H9 (cell line): ENCODE data around the gene MPZ. TPM values are rescaled to one million over a fixed set of nuclear protein-coding genes. Genes with fewer than 3 reads are reported as not detected.

Source experiments
- DNase-seq: peaks from one replicate; pipeline ENCODE4 v3.0.0-alpha.2; 2017
- H2AFZ ChIP-seq: one replicate; pipeline ENCODE4 v1.6.1; 2013; ENCODE audit warnings: mild to moderate bottlenecking, low read length, control low read depth, moderate library complexity
- H2AK5ac ChIP-seq: 2 replicates; pipeline ENCODE4 v1.6.1; 2013; ENCODE audit warnings: low read length, control low read depth, mixed read lengths; ENCODE audit not compliant: insufficient read length
- H2BK120ac ChIP-seq: one replicate; pipeline ENCODE4 v1.6.1; 2013; ENCODE audit warnings: low read depth, mild to moderate bottlenecking, low read length, control low read depth, inconsistent platforms; ENCODE audit not compliant: poor library complexity, severe bottlenecking
- H2BK12ac ChIP-seq: 2 replicates; pipeline ENCODE4 v1.6.1; 2013; ENCODE audit warnings: low read length, control low read depth, mixed read lengths, low read depth; ENCODE audit not compliant: insufficient read length
- H2BK15ac ChIP-seq: 2 replicates; pipeline ENCODE4 v1.6.1; 2013; ENCODE audit warnings: low read depth, low read length, control low read depth
- H2BK20ac ChIP-seq: one replicate; pipeline ENCODE4 v1.6.1; 2013; ENCODE audit warnings: low read depth, mild to moderate bottlenecking, low read length, control low read depth, inconsistent platforms; ENCODE audit not compliant: poor library complexity, severe bottlenecking
- H2BK5ac ChIP-seq: 2 replicates; pipeline ENCODE4 v1.6.1; 2013; ENCODE audit warnings: low read length, control low read depth, mixed read lengths; ENCODE audit not compliant: insufficient read length
- H3K14ac ChIP-seq: 2 replicates; pipeline ENCODE4 v1.6.1; 2013; ENCODE audit warnings: low read length, control low read depth; ENCODE audit not compliant: insufficient read depth
- H3K18ac ChIP-seq: 2 replicates; pipeline ENCODE4 v1.6.1; 2013; ENCODE audit warnings: low read depth, mild to moderate bottlenecking, mixed read lengths, low read length, control low read depth; ENCODE audit not compliant: insufficient read length
- H3K23ac ChIP-seq: 2 replicates; pipeline ENCODE4 v1.6.1; 2013; ENCODE audit warnings: low read length, control low read depth, mixed read lengths, low read depth; ENCODE audit not compliant: insufficient read length
- H3K23me2 ChIP-seq: 2 replicates; pipeline ENCODE4 v1.6.1; 2013; ENCODE audit warnings: low read depth, mild to moderate bottlenecking, mixed read lengths, low read length, control low read depth; ENCODE audit not compliant: insufficient read length, poor library complexity, severe bottlenecking
- H3K27ac ChIP-seq: 2 replicates; pipeline ENCODE4 v1.5.1; 2013; ENCODE audit warnings: low read length, control low read depth, mixed read lengths, low read depth; ENCODE audit not compliant: insufficient read length
- H3K27me3 ChIP-seq: 2 replicates; pipeline ENCODE4 v1.6.1; 2013; ENCODE audit warnings: low read length, control low read depth, inconsistent platforms; ENCODE audit not compliant: insufficient read depth
- H3K4ac ChIP-seq: 2 replicates; pipeline ENCODE4 v1.6.1; 2013; ENCODE audit warnings: low read depth, mild to moderate bottlenecking, control low read depth, inconsistent platforms, low read length, moderate library complexity
- H3K4me1 ChIP-seq: 2 replicates; pipeline ENCODE4 v1.6.1; 2013; ENCODE audit warnings: low read length, control low read depth, inconsistent platforms; ENCODE audit not compliant: insufficient read depth
- H3K4me2 ChIP-seq: 2 replicates; pipeline ENCODE4 v1.6.1; 2013; ENCODE audit warnings: low read length, control low read depth, mixed read lengths; ENCODE audit not compliant: insufficient read length, insufficient read depth
- H3K56ac ChIP-seq: 2 replicates; pipeline ENCODE4 v1.6.1; 2013; ENCODE audit warnings: low read depth, mild to moderate bottlenecking, mixed read lengths, low read length, control low read depth; ENCODE audit not compliant: insufficient read length
- H3K79me1 ChIP-seq: 2 replicates; pipeline ENCODE4 v1.6.1; 2013; ENCODE audit warnings: low read depth, mild to moderate bottlenecking, moderate library complexity, low read length, control low read depth, inconsistent platforms; ENCODE audit not compliant: insufficient read depth, poor library complexity, severe bottlenecking
- H3K79me2 ChIP-seq: 2 replicates; pipeline ENCODE4 v1.6.1; 2013; ENCODE audit warnings: low read length, control low read depth, inconsistent platforms; ENCODE audit not compliant: insufficient read depth
- H3K9ac ChIP-seq: 2 replicates; pipeline ENCODE4 v1.6.1; 2013; ENCODE audit warnings: low read length, control low read depth, mixed read lengths; ENCODE audit not compliant: insufficient read length; ENCODE audit errors: extremely low read depth
- H3K9me3 ChIP-seq: one replicate; pipeline ENCODE4 v1.6.1; 2013; ENCODE audit warnings: low read depth, low read length, inconsistent platforms; ENCODE audit not compliant: control insufficient read depth
- H3T11ph ChIP-seq: one replicate; pipeline ENCODE4 v1.6.1; 2013; ENCODE audit warnings: mild to moderate bottlenecking, low read length, control low read depth, inconsistent platforms
- H4K20me1 ChIP-seq: one replicate; pipeline ENCODE4 v1.6.1; 2013; ENCODE audit not compliant: control insufficient read depth, insufficient read length, insufficient read depth
- H4K5ac ChIP-seq: 2 replicates; pipeline ENCODE4 v1.6.1; 2013; ENCODE audit warnings: low read depth, mild to moderate bottlenecking, mixed read lengths, low read length, control low read depth; ENCODE audit not compliant: insufficient read length
- H4K8ac ChIP-seq: replicated peaks from 2 replicates; pipeline ENCODE4 v1.6.1; 2013; ENCODE audit warnings: low read length, control low read depth, mixed read lengths, low read depth; ENCODE audit not compliant: insufficient read length
- H4K91ac ChIP-seq: 2 replicates; pipeline ENCODE4 v1.6.1; 2013; ENCODE audit warnings: low read depth, mild to moderate bottlenecking, moderate library complexity, mixed read lengths, low read length, control low read depth; ENCODE audit not compliant: insufficient read length
- H3K27ac Mint-ChIP-seq, 3 experiments: 2 replicates in 2 of 3; 3 replicates in 1 of 3; pipeline ENCODE4 v1.8.0; 2020 to 2021; ENCODE audit warnings: mixed read lengths in 3 of 3, mild to moderate bottlenecking in 1 of 3, moderate library complexity in 1 of 3
- H3K27me3 Mint-ChIP-seq: 2 replicates; pipeline ENCODE4 v1.8.0; 2021; ENCODE audit warnings: low read depth, mild to moderate bottlenecking, moderate library complexity, mixed read lengths
- H3K36me3 Mint-ChIP-seq, 3 experiments: 2 replicates in 2 of 3; 3 replicates in 1 of 3; pipeline ENCODE4 v1.8.0; 2020 to 2021; ENCODE audit warnings: low read depth in 3 of 3, mixed read lengths in 3 of 3; ENCODE audit not compliant: insufficient read depth in 1 of 3
- H3K4me1 Mint-ChIP-seq, 2 experiments: 2 replicates each; pipeline ENCODE4 v1.8.0; 2020; ENCODE audit warnings: mixed read lengths in 2 of 2
- H3K4me3 Mint-ChIP-seq, 2 experiments: 2 replicates in 1 of 2; 3 replicates in 1 of 2; pipeline ENCODE4 v1.8.0; 2020 to 2021; ENCODE audit warnings: mild to moderate bottlenecking in 2 of 2, mixed read lengths in 2 of 2, moderate library complexity in 1 of 2
- H3K9me3 Mint-ChIP-seq, 2 experiments: 2 replicates in 1 of 2; 3 replicates in 1 of 2; pipeline ENCODE4 v1.8.0; 2020; ENCODE audit warnings: mild to moderate bottlenecking in 2 of 2, mixed read lengths in 2 of 2, moderate library complexity in 1 of 2
- CTCF ChIP-seq: fragments of 200-600 bp; sonication (generic); conservative IDR thresholded peaks from 3 replicates; pipeline ENCODE4 v1.8.0; 2021; ENCODE audit warnings: antibody characterized with exemption, mild to moderate bottlenecking
- total RNA-seq: library from RNA; stranded (reverse); gene quantifications from 2 replicates; pipeline ENCODE4 v1.2.1, GENCODE V29; 2021

MPZ gene
- total RNA-seq, 1 experiment from 2014 or later, result 2.7 TPM

DNA sequence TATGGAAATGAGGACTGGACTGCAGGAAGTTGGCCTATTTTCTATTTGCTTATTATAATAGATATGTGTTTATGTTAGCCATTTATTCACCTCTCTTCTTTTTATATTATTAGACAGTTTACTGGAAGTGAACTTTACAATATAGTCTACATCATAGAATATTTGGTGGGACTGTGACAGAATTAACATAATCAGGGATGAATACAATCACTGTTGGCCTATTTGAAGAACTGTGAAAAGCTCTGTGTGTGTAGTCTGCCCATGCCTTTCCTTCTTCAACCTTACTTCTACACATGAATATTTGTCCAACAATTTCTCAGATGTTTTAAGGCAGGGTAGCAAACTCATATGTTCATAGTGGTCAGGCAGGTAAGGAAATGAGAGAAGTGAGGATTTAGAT, 12.4 kb downstream of the MPZ start:
- Histone ChIP-seq H2BK5ac (no peak overlapping the region), H3T11ph (no peak overlapping the region), H3K79me2 (no peaks in the 10 kb centered on the region), H3K18ac (no peak overlapping the region), H3K23ac (no peak overlapping the region), H3K9me3 (no peaks in the 10 kb centered on the region), H3K9ac (no peak overlapping the region), H3K4me2 (no peak overlapping the region), H4K20me1 (no peaks in the 10 kb centered on the region), H3K79me1 (no peaks in the 10 kb centered on the region), H4K8ac (no peak overlapping the region), H3K27ac (no peak overlapping the region), H2BK20ac (no peak overlapping the region), H2BK12ac (no peak overlapping the region), H3K4ac (no peak overlapping the region), H3K4me1 (peaks cover 1% of the 10 kb centered on the region; the same call in 1 of the 2 replicates), H4K91ac (no peak overlapping the region), H3K27me3 (no peaks in the 10 kb centered on the region), H3K56ac (no peak overlapping the region), H2BK120ac (no peak overlapping the region), H2AFZ (no peak overlapping the region), H2AK5ac (no peak overlapping the region), H3K23me2 (no peaks in the 10 kb centered on the region), H4K5ac (no peak overlapping the region), H3K14ac (no peak overlapping the region), H2BK15ac (no peak overlapping the region)
- Mint-ChIP-seq H3K4me1 (peaks cover 14 to 23% of the 10 kb centered on the region in 2 experiments), H3K9me3 (no peaks in the 10 kb centered on the region), H3K27ac (no peak overlapping the region), H3K36me3 (no peaks in the 10 kb centered on the region), H3K27me3 (no peaks in the 10 kb centered on the region), H3K4me3 (no peak overlapping the region)
- TF ChIP-seq CTCF, result no peak
- DNase-seq, result no peak
